Measurements from ENCODE around the gene GTF3C5.
"Not testable (repeated sequence)": the region's sequence is repeated elsewhere in the genome, so short reads cannot be mapped to it uniquely, and the experiment has no call there.

The GTF3C5 gene

DNA sequence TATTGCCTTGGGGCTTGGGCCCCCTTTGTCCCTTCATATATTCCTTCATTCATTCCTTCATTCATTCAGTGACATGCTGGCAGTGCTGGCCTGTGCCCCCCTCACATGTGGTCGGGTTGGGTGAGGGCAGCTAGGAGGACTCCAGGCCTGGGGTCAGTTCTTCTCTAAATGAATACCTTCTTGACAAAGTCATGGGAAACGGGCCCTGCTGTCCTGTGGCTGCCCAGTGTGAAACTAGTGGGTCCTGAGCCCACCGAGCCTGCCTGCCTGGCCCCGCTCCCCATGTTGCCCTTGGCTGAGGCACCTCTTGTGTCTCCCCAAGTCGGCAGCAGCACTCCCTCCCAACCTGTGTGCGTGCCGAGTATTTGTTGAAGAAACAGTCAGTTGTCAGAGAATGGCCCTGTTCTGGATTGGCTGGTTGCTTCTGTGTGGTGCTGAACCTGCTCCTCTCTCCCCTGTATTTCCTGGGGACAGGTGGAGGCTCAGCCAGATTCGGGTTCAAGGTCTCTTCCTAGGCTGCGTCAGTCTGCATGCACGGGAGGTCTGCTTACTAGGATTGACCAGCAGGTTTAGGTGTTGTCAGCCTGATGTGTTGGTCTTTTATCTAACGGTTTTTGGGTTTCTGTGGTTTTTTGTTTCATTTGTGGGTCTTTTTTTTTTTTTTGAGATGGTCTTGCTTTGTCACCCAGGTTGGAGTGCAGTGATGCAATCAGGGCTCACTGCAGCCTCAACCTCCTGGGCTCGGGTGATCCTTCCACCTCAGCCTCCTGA lies 27.9 kb downstream of the GTF3C5 start:
- no peak overlapping the region for H3K27ac ChIP-seq (ENCODE audit: low read depth in 2 of 2, low read length in 2 of 2)
- no peaks in the 10 kb centered on the region for H3K27me3 ChIP-seq (ENCODE audit: control insufficient read depth in 2 of 2, insufficient read depth in 2 of 2, low read length in 2 of 2)
- no peaks in the 10 kb centered on the region for H3K4me1 ChIP-seq (ENCODE audit: control insufficient read depth in 2 of 2, insufficient read depth in 2 of 2, low read length in 2 of 2)
- no peaks in the 10 kb centered on the region for H3K9me3 ChIP-seq (ENCODE audit: control insufficient read depth in 2 of 2, low read length in 2 of 2)
- H3K4me3 ChIP-seq (ENCODE audit: low read length in 2 of 2): no peak overlapping the region
- H3K9ac ChIP-seq (ENCODE audit: low read depth in 1 of 2, low read length in 2 of 2): no peak overlapping the region
- peaks cover 31 to 32% of the 10 kb centered on the region in 2 donors for H3K36me3 ChIP-seq (ENCODE audit: control insufficient read depth in 2 of 2, insufficient read depth in 2 of 2, low read length in 2 of 2)

- Histone ChIP-seq H3K36me3 (ENCODE audit: control insufficient read depth in 2 of 2, insufficient read depth in 2 of 2, low read length in 2 of 2) (peaks cover 23 to 24% of the 10 kb centered on the region in 2 donors), H3K9ac (ENCODE audit: low read depth in 1 of 2, low read length in 2 of 2) (no peak overlapping the region), H3K9me3 (ENCODE audit: control insufficient read depth in 2 of 2, low read length in 2 of 2) (no peaks in the 10 kb centered on the region), H3K4me3 (ENCODE audit: low read length in 2 of 2) (no peak overlapping the region), H3K27ac (ENCODE audit: low read depth in 2 of 2, low read length in 2 of 2) (no peak overlapping the region), H3K27me3 (ENCODE audit: control insufficient read depth in 2 of 2, insufficient read depth in 2 of 2, low read length in 2 of 2) (no peaks in the 10 kb centered on the region), H3K4me1 (ENCODE audit: control insufficient read depth in 2 of 2, insufficient read depth in 2 of 2, low read length in 2 of 2) (no peaks in the 10 kb centered on the region)
These were observed 28.8 kb downstream of the GTF3C5 start for GRCh38 chr9:133059623-133060022.

DNA sequence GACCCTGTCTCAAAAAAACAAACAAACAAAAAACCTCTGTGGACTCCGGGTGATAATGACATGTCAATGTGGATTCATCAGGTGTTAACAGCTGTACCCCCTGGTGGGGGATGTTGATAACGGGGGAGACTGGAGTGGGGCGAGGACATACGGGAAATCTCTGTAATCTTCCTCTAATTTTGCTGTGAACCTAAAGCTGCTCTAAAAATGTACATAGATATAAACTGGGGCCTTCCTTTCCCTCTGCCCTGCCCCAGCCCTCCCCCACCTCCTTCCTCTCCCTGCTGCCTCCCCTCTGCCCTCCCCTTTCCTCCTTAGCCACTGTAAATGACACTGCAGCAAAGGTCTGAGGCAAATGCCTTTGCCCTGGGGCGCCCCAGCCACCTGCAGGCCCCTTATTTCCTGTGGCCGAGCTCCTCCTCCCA lies 29.6 kb downstream of the GTF3C5 start:
- Histone ChIP-seq H3K4me1 (ENCODE audit: control insufficient read depth in 2 of 2, insufficient read depth in 2 of 2, low read length in 2 of 2) (no peaks in the 10 kb centered on the region), H3K4me3 (ENCODE audit: low read length in 2 of 2) (no peak overlapping the region), H3K9ac (ENCODE audit: low read depth in 1 of 2, low read length in 2 of 2) (no peak overlapping the region), H3K27ac (ENCODE audit: low read depth in 2 of 2, low read length in 2 of 2) (no peak overlapping the region), H3K9me3 (ENCODE audit: control insufficient read depth in 2 of 2, low read length in 2 of 2) (no peaks in the 10 kb centered on the region), H3K27me3 (ENCODE audit: control insufficient read depth in 2 of 2, insufficient read depth in 2 of 2, low read length in 2 of 2) (no peaks in the 10 kb centered on the region), H3K36me3 (ENCODE audit: control insufficient read depth in 2 of 2, insufficient read depth in 2 of 2, low read length in 2 of 2) (peaks cover 16 to 18% of the 10 kb centered on the region in 2 donors)

DNA sequence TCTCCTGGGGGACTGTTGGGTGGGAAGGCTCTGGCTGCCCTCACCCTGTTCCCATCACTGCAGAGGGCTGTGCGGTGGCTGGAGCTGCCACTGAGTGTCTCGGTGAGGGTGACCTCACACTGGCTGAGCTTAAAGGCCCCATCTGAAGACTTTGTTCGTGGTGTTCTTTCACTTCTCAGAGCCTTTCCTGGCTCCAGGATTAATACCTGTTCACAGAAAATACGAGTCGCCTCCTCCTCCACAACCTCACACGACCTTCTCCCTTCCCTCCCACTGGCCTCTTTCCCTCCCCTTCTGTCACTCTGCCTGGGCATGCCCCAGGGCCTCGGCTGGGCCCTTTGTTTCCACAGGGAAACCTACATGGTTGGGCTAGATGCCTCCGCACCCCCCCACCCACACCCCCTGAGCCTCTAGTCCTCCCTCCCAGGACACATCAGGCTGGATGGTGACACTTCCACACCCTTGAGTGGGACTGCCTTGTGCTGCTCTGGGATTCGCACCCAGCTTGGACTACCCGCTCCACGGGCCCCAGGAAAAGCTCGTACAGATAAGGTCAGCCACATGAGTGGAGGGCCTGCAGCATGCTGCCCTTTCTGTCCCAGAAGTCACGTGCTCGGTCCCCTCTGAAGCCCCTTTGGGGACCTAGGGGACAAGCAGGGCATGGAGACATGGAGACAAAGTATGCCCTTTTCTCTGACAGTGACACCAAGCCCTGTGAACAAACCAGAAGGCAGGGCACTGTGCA lies 30.4 kb downstream of the GTF3C5 start:
- not testable (repeated sequence) for H3K27me3 ChIP-seq (ENCODE audit: control insufficient read depth in 2 of 2, insufficient read depth in 2 of 2, low read length in 2 of 2); H3K4me1 ChIP-seq (ENCODE audit: control insufficient read depth in 2 of 2, insufficient read depth in 2 of 2, low read length in 2 of 2); H3K27ac ChIP-seq (ENCODE audit: low read depth in 2 of 2, low read length in 2 of 2); H3K9me3 ChIP-seq (ENCODE audit: control insufficient read depth in 2 of 2, low read length in 2 of 2); H3K4me3 ChIP-seq (ENCODE audit: low read length in 2 of 2); H3K9ac ChIP-seq (ENCODE audit: low read depth in 1 of 2, low read length in 2 of 2)
- peaks cover 10 to 11% of the 10 kb centered on the region in 2 donors for H3K36me3 ChIP-seq (ENCODE audit: control insufficient read depth in 2 of 2, insufficient read depth in 2 of 2, low read length in 2 of 2)

- H3K36me3 ChIP-seq (ENCODE audit: control insufficient read depth in 2 of 2, insufficient read depth in 2 of 2, low read length in 2 of 2); H3K4me3 ChIP-seq (ENCODE audit: low read length in 2 of 2): not testable (repeated sequence)
These were observed 31.0 kb downstream of the GTF3C5 start, which contains the start of gene CEL for GRCh38 chr9:133061764-133062145. Gene CEL, plus strand, starts transcription at chr9:133061981. Its CDS starts 22 bp downstream, at chr9:133062003.

GRCh38 chr9:133062569-133062968 lies 31.8 kb downstream of the GTF3C5 start:
- H3K27ac ChIP-seq (ENCODE audit: low read depth in 2 of 2, low read length in 2 of 2); H3K4me3 ChIP-seq (ENCODE audit: low read length in 2 of 2); H3K27me3 ChIP-seq (ENCODE audit: control insufficient read depth in 2 of 2, insufficient read depth in 2 of 2, low read length in 2 of 2): not testable (repeated sequence)

More at GRCh38 chr9:133061764-133062145, 31.0 kb downstream of the GTF3C5 start, which contains the start of gene CEL:
- not testable (repeated sequence) for H3K27ac ChIP-seq (ENCODE audit: low read depth in 2 of 2, low read length in 2 of 2); H3K27me3 ChIP-seq (ENCODE audit: control insufficient read depth in 2 of 2, insufficient read depth in 2 of 2, low read length in 2 of 2); H3K9me3 ChIP-seq (ENCODE audit: control insufficient read depth in 2 of 2, low read length in 2 of 2); H3K4me1 ChIP-seq (ENCODE audit: control insufficient read depth in 2 of 2, insufficient read depth in 2 of 2, low read length in 2 of 2); H3K9ac ChIP-seq (ENCODE audit: low read depth in 1 of 2, low read length in 2 of 2)

DNA sequence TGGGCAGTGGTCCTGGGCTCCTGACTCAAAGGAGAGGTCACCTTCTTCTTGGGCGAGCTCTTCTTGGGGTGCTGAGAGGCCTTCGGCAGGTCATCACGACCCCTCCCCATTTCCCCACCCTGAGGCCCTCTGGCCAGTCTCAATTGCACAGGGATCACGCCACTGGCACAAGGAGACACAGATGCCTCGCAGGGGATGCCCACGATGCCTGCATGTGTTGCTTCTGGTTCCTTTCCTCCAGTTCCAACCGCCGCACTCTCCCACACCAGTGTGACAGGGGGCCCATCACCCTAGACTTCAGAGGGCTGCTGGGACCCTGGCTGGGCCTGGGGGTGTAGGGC lies 32.3 kb downstream of the GTF3C5 start:
- H3K27ac ChIP-seq (ENCODE audit: low read depth in 2 of 2, low read length in 2 of 2): no peak overlapping the region
- H3K4me3 ChIP-seq (ENCODE audit: low read length in 2 of 2): no peak overlapping the region
- H3K36me3 ChIP-seq (ENCODE audit: control insufficient read depth in 2 of 2, insufficient read depth in 2 of 2, low read length in 2 of 2): peaks cover 0 to 4% of the 10 kb centered on the region in 2 donors
- H3K9me3 ChIP-seq (ENCODE audit: control insufficient read depth in 2 of 2, low read length in 2 of 2): no peaks in the 10 kb centered on the region
- no peak overlapping the region for H3K9ac ChIP-seq (ENCODE audit: low read depth in 1 of 2, low read length in 2 of 2)
- no peaks in the 10 kb centered on the region for H3K4me1 ChIP-seq (ENCODE audit: control insufficient read depth in 2 of 2, insufficient read depth in 2 of 2, low read length in 2 of 2)
- no peaks in the 10 kb centered on the region for H3K27me3 ChIP-seq (ENCODE audit: control insufficient read depth in 2 of 2, insufficient read depth in 2 of 2, low read length in 2 of 2)

More at GRCh38 chr9:133062569-133062968, 31.8 kb downstream of the GTF3C5 start:
- H3K4me1 ChIP-seq (ENCODE audit: control insufficient read depth in 2 of 2, insufficient read depth in 2 of 2, low read length in 2 of 2); H3K9ac ChIP-seq (ENCODE audit: low read depth in 1 of 2, low read length in 2 of 2); H3K36me3 ChIP-seq (ENCODE audit: control insufficient read depth in 2 of 2, insufficient read depth in 2 of 2, low read length in 2 of 2); H3K9me3 ChIP-seq (ENCODE audit: control insufficient read depth in 2 of 2, low read length in 2 of 2): not testable (repeated sequence)

DNA sequence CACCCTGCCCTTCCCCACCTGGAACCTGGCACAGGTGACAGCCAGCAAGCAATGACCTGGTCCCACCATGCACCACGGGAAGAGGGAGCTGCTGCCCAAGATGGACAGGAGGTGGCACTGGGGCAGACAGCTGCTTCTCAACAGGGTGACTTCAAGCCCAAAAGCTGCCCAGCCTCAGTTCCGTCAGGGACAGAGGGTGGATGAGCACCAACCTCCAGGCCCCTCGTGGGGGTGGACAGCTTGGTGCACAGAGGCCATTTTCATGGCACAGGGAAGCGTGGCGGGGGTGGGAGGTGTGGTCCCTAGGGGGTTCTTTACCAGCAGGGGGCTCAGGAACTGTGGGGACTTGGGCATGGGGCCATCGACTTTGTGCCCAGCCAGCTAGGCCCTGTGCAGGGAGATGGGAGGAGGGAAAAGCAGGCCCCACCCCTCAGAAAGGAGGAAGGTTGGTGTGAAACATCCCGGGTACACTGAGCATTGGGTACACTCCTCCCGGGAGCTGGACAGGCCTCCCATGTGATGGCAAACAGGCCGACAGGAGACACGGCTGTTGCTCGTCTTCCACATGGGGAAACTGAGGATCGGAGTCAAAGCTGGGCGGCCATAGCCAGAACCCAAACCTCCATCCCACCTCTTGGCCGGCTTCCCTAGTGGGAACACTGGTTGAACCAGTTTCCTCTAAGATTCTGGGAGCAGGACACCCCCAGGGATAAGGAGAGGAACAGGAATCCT lies 32.9 kb downstream of the GTF3C5 start:
- Histone ChIP-seq H3K27ac (ENCODE audit: low read depth in 2 of 2, low read length in 2 of 2) (no peak overlapping the region), H3K4me1 (ENCODE audit: control insufficient read depth in 2 of 2, insufficient read depth in 2 of 2, low read length in 2 of 2) (no peaks in the 10 kb centered on the region), H3K4me3 (ENCODE audit: low read length in 2 of 2) (no peak overlapping the region), H3K27me3 (ENCODE audit: control insufficient read depth in 2 of 2, insufficient read depth in 2 of 2, low read length in 2 of 2) (no peaks in the 10 kb centered on the region), H3K9me3 (ENCODE audit: control insufficient read depth in 2 of 2, low read length in 2 of 2) (no peaks in the 10 kb centered on the region), H3K36me3 (ENCODE audit: control insufficient read depth in 2 of 2, insufficient read depth in 2 of 2, low read length in 2 of 2) (peaks cover 0 to 2% of the 10 kb centered on the region in 2 donors), H3K9ac (ENCODE audit: low read depth in 1 of 2, low read length in 2 of 2) (no peak overlapping the region)

GRCh38 chr9:133064241-133065069 lies 33.7 kb downstream of the GTF3C5 start:
- Histone ChIP-seq H3K36me3 (ENCODE audit: control insufficient read depth in 2 of 2, insufficient read depth in 2 of 2, low read length in 2 of 2) (no peaks in the 10 kb centered on the region), H3K27me3 (ENCODE audit: control insufficient read depth in 2 of 2, insufficient read depth in 2 of 2, low read length in 2 of 2) (no peaks in the 10 kb centered on the region), H3K9ac (ENCODE audit: low read depth in 1 of 2, low read length in 2 of 2) (no peak overlapping the region), H3K9me3 (ENCODE audit: control insufficient read depth in 2 of 2, low read length in 2 of 2) (no peaks in the 10 kb centered on the region), H3K27ac (ENCODE audit: low read depth in 2 of 2, low read length in 2 of 2) (no peak overlapping the region), H3K4me3 (ENCODE audit: low read length in 2 of 2) (no peak overlapping the region), H3K4me1 (ENCODE audit: control insufficient read depth in 2 of 2, insufficient read depth in 2 of 2, low read length in 2 of 2) (no peaks in the 10 kb centered on the region)
